ENCODE results near the gene CHD3.

CHD3 gene

GRCh38 chr17:7897090-7897489 lies 8.5 kb downstream of the CHD3 start:
- peak overlapping the region; percentile 51 for H3K27ac Mint-ChIP-seq

GRCh38 chr17:7897773-7898172 lies 9.2 kb downstream of the CHD3 start:
- no peak overlapping the region for H3K4me3 Mint-ChIP-seq
- no peaks in the 10 kb centered on the region for H3K27me3 Mint-ChIP-seq
- H3K27ac Mint-ChIP-seq, result peak overlapping the region; percentile 63
- H3K4me1 Mint-ChIP-seq, result peaks cover 16% of the 10 kb centered on the region
- peaks cover 30% of the 10 kb centered on the region for H3K36me3 Mint-ChIP-seq
- no peaks in the 10 kb centered on the region for H3K9me3 Mint-ChIP-seq

More at GRCh38 chr17:7897090-7897489, 8.5 kb downstream of the CHD3 start:
- H3K27me3 Mint-ChIP-seq, result no peaks in the 10 kb centered on the region
- peaks cover 28% of the 10 kb centered on the region for H3K36me3 Mint-ChIP-seq
- H3K9me3 Mint-ChIP-seq, result no peaks in the 10 kb centered on the region
- H3K4me1 Mint-ChIP-seq, result peaks cover 16% of the 10 kb centered on the region
- H3K4me3 Mint-ChIP-seq, result no peak overlapping the region

- no peaks in the 10 kb centered on the region for H3K9me3 Mint-ChIP-seq
- no peaks in the 10 kb centered on the region for H3K27me3 Mint-ChIP-seq
- no peaks in the 10 kb centered on the region for H3K4me1 Mint-ChIP-seq
- no peak overlapping the region for H3K4me3 Mint-ChIP-seq
- peaks cover 15% of the 10 kb centered on the region for H3K36me3 Mint-ChIP-seq
- H3K27ac Mint-ChIP-seq, result peak overlapping the region; percentile 74
Measured at GRCh38 chr17:7903154-7904103, 14.8 kb downstream of the CHD3 start.

GRCh38 chr17:7909089-7909488 lies 20.5 kb downstream of the CHD3 start:
- H3K27ac Mint-ChIP-seq, result no peak overlapping the region
- H3K4me1 Mint-ChIP-seq, result peaks cover 19% of the 10 kb centered on the region
- no peak overlapping the region for H3K4me3 Mint-ChIP-seq
- H3K9me3 Mint-ChIP-seq, result no peaks in the 10 kb centered on the region
- H3K27me3 Mint-ChIP-seq, result no peaks in the 10 kb centered on the region
- H3K36me3 Mint-ChIP-seq, result peaks cover 15% of the 10 kb centered on the region

GRCh38 chr17:7910281-7910680 lies 21.7 kb downstream of the CHD3 start:
- Mint-ChIP-seq H3K4me3 (no peak overlapping the region), H3K27me3 (no peaks in the 10 kb centered on the region), H3K36me3 (peaks cover 14% of the 10 kb centered on the region), H3K27ac (peak overlapping the region; percentile 81), H3K4me1 (peaks cover 26% of the 10 kb centered on the region), H3K9me3 (no peaks in the 10 kb centered on the region)

GRCh38 chr17:7910711-7911110 lies 22.1 kb downstream of the CHD3 start:
- Mint-ChIP-seq H3K4me1 (peaks cover 30% of the 10 kb centered on the region), H3K27ac (no peak overlapping the region), H3K27me3 (no peaks in the 10 kb centered on the region), H3K4me3 (no peak overlapping the region), H3K36me3 (peaks cover 14% of the 10 kb centered on the region), H3K9me3 (no peaks in the 10 kb centered on the region)

GRCh38 chr17:7911116-7911515 lies 22.5 kb downstream of the CHD3 start:
- Mint-ChIP-seq H3K27me3 (no peaks in the 10 kb centered on the region), H3K27ac (no peak overlapping the region), H3K9me3 (no peaks in the 10 kb centered on the region), H3K36me3 (peaks cover 14% of the 10 kb centered on the region), H3K4me3 (no peak overlapping the region), H3K4me1 (peaks cover 31% of the 10 kb centered on the region)

- peaks cover 13% of the 10 kb centered on the region for H3K36me3 Mint-ChIP-seq
- H3K27ac Mint-ChIP-seq, result peak overlapping the region; percentile 62
- peaks cover 42% of the 10 kb centered on the region for H3K4me1 Mint-ChIP-seq
- no peaks in the 10 kb centered on the region for H3K27me3 Mint-ChIP-seq
- no peaks in the 10 kb centered on the region for H3K9me3 Mint-ChIP-seq
- peak overlapping the region; percentile 73 for H3K4me3 Mint-ChIP-seq
Measured at GRCh38 chr17:7912927-7913524, 24.4 kb downstream of the CHD3 start.

GRCh38 chr17:7915179-7915610 lies 26.6 kb downstream of the CHD3 start:
- peaks cover 4% of the 10 kb centered on the region for H3K36me3 Mint-ChIP-seq
- peaks cover 39% of the 10 kb centered on the region for H3K4me1 Mint-ChIP-seq
- peak overlapping the region; percentile 93 for H3K4me3 Mint-ChIP-seq
- H3K27ac Mint-ChIP-seq, result peak overlapping the region; percentile 94
- H3K27me3 Mint-ChIP-seq, result no peaks in the 10 kb centered on the region
- H3K9me3 Mint-ChIP-seq, result no peaks in the 10 kb centered on the region

GRCh38 chr17:7915611-7916384 lies 27.2 kb downstream of the CHD3 start, which contains the start of gene RNF227:
TSS of gene RNF227 (minus strand) at chr17:7916289. CDS start at chr17:7916195, 94 bp downstream.
- H3K4me3 Mint-ChIP-seq, result peak within 1 kb of the TSS; percentile 93
- peak within 1 kb of the TSS; percentile 94 for H3K27ac Mint-ChIP-seq
- H3K27me3 Mint-ChIP-seq, result no peaks in the 10 kb centered on the region

GRCh38 chr17:7916385-7916682 lies 27.7 kb downstream of the CHD3 start:
- H3K27me3 Mint-ChIP-seq, result no peaks in the 10 kb centered on the region
- H3K36me3 Mint-ChIP-seq, result peaks cover 1% of the 10 kb centered on the region
- H3K4me3 Mint-ChIP-seq, result peak overlapping the region; percentile 87
- no peaks in the 10 kb centered on the region for H3K9me3 Mint-ChIP-seq
- H3K27ac Mint-ChIP-seq, result peak overlapping the region; percentile 83
- H3K4me1 Mint-ChIP-seq, result peaks cover 38% of the 10 kb centered on the region

More at GRCh38 chr17:7915611-7916384, 27.2 kb downstream of the CHD3 start, which contains the start of gene RNF227:
- Mint-ChIP-seq H3K36me3 (peaks cover 1% of the 10 kb centered on the region), H3K9me3 (no peaks in the 10 kb centered on the region), H3K4me1 (peaks cover 38% of the 10 kb centered on the region)

GRCh38 chr17:7916808-7917207 lies 28.2 kb downstream of the CHD3 start:
- Mint-ChIP-seq H3K27me3 (no peaks in the 10 kb centered on the region), H3K4me1 (peaks cover 40% of the 10 kb centered on the region), H3K9me3 (no peaks in the 10 kb centered on the region), H3K4me3 (peak overlapping the region; percentile 87), H3K27ac (peak overlapping the region; percentile 83), H3K36me3 (peaks cover 1% of the 10 kb centered on the region)

GRCh38 chr17:7922269-7922844 lies 33.8 kb downstream of the CHD3 start:
- Mint-ChIP-seq H3K9me3 (no peaks in the 10 kb centered on the region), H3K27ac (peak overlapping the region; percentile 80), H3K27me3 (no peaks in the 10 kb centered on the region), H3K4me1 (peaks cover 12% of the 10 kb centered on the region), H3K4me3 (peak overlapping the region; percentile 85), H3K36me3 (no peaks in the 10 kb centered on the region)

GRCh38 chr17:7922845-7923628 lies 34.4 kb downstream of the CHD3 start:
- no peaks in the 10 kb centered on the region for H3K36me3 Mint-ChIP-seq
- H3K4me1 Mint-ChIP-seq, result peaks cover 12% of the 10 kb centered on the region
- peak overlapping the region; percentile 80 for H3K27ac Mint-ChIP-seq
- H3K27me3 Mint-ChIP-seq, result no peaks in the 10 kb centered on the region
- H3K9me3 Mint-ChIP-seq, result no peaks in the 10 kb centered on the region
- peak overlapping the region; percentile 85 for H3K4me3 Mint-ChIP-seq

Data from activated naive CD4-positive, alpha-beta T cell treated with anti-CD3 and anti-CD28 coated beads, Interleukin-2, amount 50 U/mL, for 24 hours (primary cell).